WI38 (cell line): ENCODE measurements around the gene ZAR1L.

Source experiments
- H3K4me3 ChIP-seq: 2 replicates; pipeline ENCODE4 v1.5.1; 2011; ENCODE audit warnings: low read depth, mild to moderate bottlenecking, control low read depth, low read length
- CTCF ChIP-seq: IDR thresholded peaks from 2 replicates; pipeline ENCODE4 v1.5.1; 2012; ENCODE audit warnings: low read depth, mild to moderate bottlenecking, control low read depth, low read length

The ZAR1L gene

GRCh38 chr13:32330441-32330840 lies 15.3 kb upstream of the ZAR1L start:
- H3K4me3 ChIP-seq = no peak overlapping the region
- TF ChIP-seq CTCF = no peak

GRCh38 chr13:32323912-32324311 lies 8.7 kb upstream of the ZAR1L start:
- H3K4me3 ChIP-seq = no peak overlapping the region
- TF ChIP-seq CTCF = no peak

- no peak overlapping the region for H3K4me3 ChIP-seq
- no peak for TF ChIP-seq CTCF
Measured at GRCh38 chr13:32320528-32320927, 5.4 kb upstream of the ZAR1L start.

- H3K4me3 ChIP-seq = no peak overlapping the region
- no peak for TF ChIP-seq CTCF
Measured at GRCh38 chr13:32317716-32318465, 2.7 kb upstream of the ZAR1L start.

GRCh38 chr13:32316501-32316900 lies 1.3 kb upstream of the ZAR1L start:
- no peak for TF ChIP-seq CTCF
- peak overlapping the region; percentile 84 for H3K4me3 ChIP-seq

GRCh38 chr13:32316028-32316339 lies 821 bp upstream of the ZAR1L start:
- TF ChIP-seq CTCF = no peak
- H3K4me3 ChIP-seq = peak overlapping the region; percentile 84

- no peak for TF ChIP-seq CTCF
- H3K4me3 ChIP-seq = peak overlapping the region; percentile 84
Measured at GRCh38 chr13:32314271-32315237, 609 bp downstream of the ZAR1L start.
